A549 (cell line): ENCODE results near the gene ARHGAP30. TPM values are rescaled to one million over a fixed set of nuclear protein-coding genes. Genes with fewer than 3 reads are reported as not detected.

ENCODE experiments used
- ATAC-seq, 2 experiments: fragments of 200-7000 bp in 1 of 2; fragments of >200 bp in 1 of 2; cut with Nextera tagmentation in 1 of 2; cut with Tn5 transposase in 1 of 2; 3 replicates each; pipeline versions ENCODE4 v1.8.0 to v1.9.1; 2018 to 2020; ENCODE audit warnings: mild to moderate bottlenecking in 1 of 2, moderate library complexity in 1 of 2
- CTCF ChIA-PET: fragments of 300-600 bp; sonication (Branson Sonifier 250); formaldehyde crosslinking; extraction: SDS; loops from one replicate; lab custom pipeline; 2021; ENCODE audit warnings: antibody characterized with exemption, inconsistent platforms; lab: Yijun Ruan, JAX
- POLR2A ChIA-PET: fragments of 350-600 bp; formaldehyde crosslinking; extraction: SDS; loops from one replicate; lab custom pipeline; 2021; ENCODE audit warnings: antibody characterized with exemption, inconsistent platforms; lab: Yijun Ruan, JAX
- DNase-seq, 2 experiments: peaks; one replicate each; pipeline versions ENCODE4 v3.0.0 to v3.0.0-alpha.2; 2011 to 2016; ENCODE audit warnings: low read depth in 1 of 2, low spot score in 1 of 2
- FAIRE-seq: peaks from 2 replicates; lab custom pipeline; 2011; peaks lifted over from hg19 to GRCh38; lab: Jason Lieb, UNC
- H3K27ac ChIP-seq, 2 experiments: fragments of >200 bp; sonication (Bioruptor Twin); formaldehyde crosslinking; 3 replicates each; pipeline ENCODE4 v1.5.1; 2016 to 2017
- H3K4me1 ChIP-seq: fragments of >200 bp; sonication (Bioruptor Twin); formaldehyde crosslinking; 3 replicates; pipeline ENCODE4 v1.6.1; 2016
- H3K4me2 ChIP-seq: fragments of >200 bp; sonication (Bioruptor Twin); formaldehyde crosslinking; 3 replicates; pipeline ENCODE4 v1.6.1; 2016
- H3K4me3 ChIP-seq: fragments of >200 bp; sonication (Bioruptor Twin); formaldehyde crosslinking; 3 replicates; pipeline ENCODE4 v1.5.1; 2016
- H3K9me3 ChIP-seq: fragments of >200 bp; sonication (Bioruptor Twin); formaldehyde crosslinking; 3 replicates; pipeline ENCODE4 v1.6.1; 2016
- ATOH8 ChIP-seq: fragments of 250-450 bp; sonication (Bioruptor Pico); IDR thresholded peaks from 2 replicates; pipeline ENCODE4 v1.5.0; 2020; ENCODE audit warnings: low read depth, mild to moderate bottlenecking, moderate library complexity
- BHLHE40 ChIP-seq: IDR thresholded peaks from 2 replicates; pipeline ENCODE4 v1.6.1; 2012; ENCODE audit warnings: low read depth, low read length, inconsistent platforms
- CHD2 ChIP-seq: fragments of 150-350 bp; IDR thresholded peaks from 2 replicates; pipeline ENCODE4 v1.6.1; 2014; ENCODE audit warnings: low read length; ENCODE audit not compliant: partially characterized antibody
- E2F6 ChIP-seq: IDR thresholded peaks from 2 replicates; pipeline ENCODE4 v1.6.1; 2012; ENCODE audit warnings: low read depth, borderline replicate concordance
- EHF ChIP-seq: fragments of 250-450 bp; sonication (Bioruptor Pico); IDR thresholded peaks from 2 replicates; pipeline ENCODE4 v1.5.0; 2020; ENCODE audit warnings: mild to moderate bottlenecking
- FOSL2 ChIP-seq, 2 experiments: fragments of 450-650 bp in 1 of 2; fragments of >200 bp in 1 of 2; sonication (Bioruptor Twin) in 1 of 2; formaldehyde crosslinking; IDR thresholded peaks; 2 replicates each; pipeline versions ENCODE4 v1.5.0 to v1.6.1; 2016 to 2020; ENCODE audit warnings: mild to moderate bottlenecking in 1 of 2, moderate library complexity in 1 of 2
- HOXB13 ChIP-seq: fragments of 250-450 bp; sonication (Bioruptor Pico); IDR thresholded peaks from 2 replicates; pipeline ENCODE4 v1.5.0; 2020; ENCODE audit warnings: low read depth, mild to moderate bottlenecking, moderate library complexity
- JUNB ChIP-seq: fragments of >200 bp; sonication (Bioruptor Twin); formaldehyde crosslinking; IDR thresholded peaks from 2 replicates; pipeline ENCODE4 v1.6.1; 2016
- MAX ChIP-seq: IDR thresholded peaks from 2 replicates; pipeline ENCODE4 v1.6.1; 2012
- MYC ChIP-seq: IDR thresholded peaks from 2 replicates; pipeline ENCODE4 v1.6.1; 2012; ENCODE audit warnings: mild to moderate bottlenecking, inconsistent platforms, low read length, improper control_type of control experiment, borderline replicate concordance
- NFE2L2 ChIP-seq: fragments of 150-350 bp; conservative IDR thresholded peaks from 2 replicates; pipeline ENCODE4 v1.6.1; 2014; ENCODE audit warnings: low read length
- NR3C1 ChIP-seq: fragments of >200 bp; sonication (Bioruptor Twin); formaldehyde crosslinking; IDR thresholded peaks from 3 replicates; pipeline ENCODE4 v1.6.1; 2017
- PHF8 ChIP-seq: fragments of 200-600 bp; sonication (generic); IDR thresholded peaks from 2 replicates; pipeline ENCODE4 v1.6.1; 2016; ENCODE audit warnings: low read depth, mild to moderate bottlenecking, antibody characterized with exemption, moderate library complexity, borderline replicate concordance
- RARB ChIP-seq: fragments of 250-450 bp; sonication (Bioruptor Pico); IDR thresholded peaks from 2 replicates; pipeline ENCODE4 v1.8.0; 2021; ENCODE audit warnings: mild to moderate bottlenecking, moderate library complexity
- RCOR1 ChIP-seq: fragments of 150-350 bp; IDR thresholded peaks from 2 replicates; pipeline ENCODE4 v1.6.1; 2014; ENCODE audit warnings: antibody characterized with exemption, low read length, low read depth
- REST ChIP-seq: fragments of 200-600 bp; sonication (generic); IDR thresholded peaks from 2 replicates; pipeline ENCODE4 v1.6.1; 2016; ENCODE audit warnings: antibody characterized with exemption, mild to moderate bottlenecking, moderate library complexity
- RFX5 ChIP-seq: fragments of 450-650 bp; IDR thresholded peaks from 2 replicates; pipeline ENCODE4 v1.7.1; 2014; ENCODE audit warnings: antibody characterized with exemption, mild to moderate bottlenecking, moderate library complexity
- RNF2 ChIP-seq: fragments of 200-600 bp; sonication (generic); IDR thresholded peaks from 2 replicates; pipeline ENCODE4 v1.6.1; 2016; ENCODE audit warnings: low read depth, mild to moderate bottlenecking, antibody characterized with exemption, moderate library complexity, borderline replicate concordance
- TP53 ChIP-seq: fragments of 250-450 bp; sonication (Bioruptor Pico); IDR thresholded peaks from 2 replicates; pipeline ENCODE4 v1.5.0; 2021; ENCODE audit warnings: mild to moderate bottlenecking, moderate library complexity
- WGBS: methylation state at CpG from one replicate; pipeline ENCODE4 v1.1.6; 2017; ENCODE audit errors: missing lambda C conversion rate; 5-methylcytosine and 5-hydroxymethylcytosine counted together
- polyA plus RNA-seq, 4 experiments: library from polyadenylated mRNA; depleted of rRNA in 3 of 4; stranded (reverse); fragments of >200 nt; fragmentation: RNase III in 1 of 4; extraction: RNeasy Plus Mini Kit Qiagen cat#74134 plus additional on column Dnase treatment in 1 of 4; gene quantifications; 2 replicates in 3 of 4; 3 replicates in 1 of 4; pipeline ENCODE4 v1.2.3, GENCODE V29; 2011 to 2017
- TF ChIP-seq, protein P1 (sequence below): fragments of 150-350 bp; IDR thresholded peaks from 2 replicates; pipeline ENCODE4 v1.6.1; 2014; ENCODE audit warnings: low read depth, mild to moderate bottlenecking, low read length

ARHGAP30 gene
- polyA plus RNA-seq, 2 of the 4 experiments (the other 2 are of a cell fraction): 0.06 to 0.13 TPM

DNA sequence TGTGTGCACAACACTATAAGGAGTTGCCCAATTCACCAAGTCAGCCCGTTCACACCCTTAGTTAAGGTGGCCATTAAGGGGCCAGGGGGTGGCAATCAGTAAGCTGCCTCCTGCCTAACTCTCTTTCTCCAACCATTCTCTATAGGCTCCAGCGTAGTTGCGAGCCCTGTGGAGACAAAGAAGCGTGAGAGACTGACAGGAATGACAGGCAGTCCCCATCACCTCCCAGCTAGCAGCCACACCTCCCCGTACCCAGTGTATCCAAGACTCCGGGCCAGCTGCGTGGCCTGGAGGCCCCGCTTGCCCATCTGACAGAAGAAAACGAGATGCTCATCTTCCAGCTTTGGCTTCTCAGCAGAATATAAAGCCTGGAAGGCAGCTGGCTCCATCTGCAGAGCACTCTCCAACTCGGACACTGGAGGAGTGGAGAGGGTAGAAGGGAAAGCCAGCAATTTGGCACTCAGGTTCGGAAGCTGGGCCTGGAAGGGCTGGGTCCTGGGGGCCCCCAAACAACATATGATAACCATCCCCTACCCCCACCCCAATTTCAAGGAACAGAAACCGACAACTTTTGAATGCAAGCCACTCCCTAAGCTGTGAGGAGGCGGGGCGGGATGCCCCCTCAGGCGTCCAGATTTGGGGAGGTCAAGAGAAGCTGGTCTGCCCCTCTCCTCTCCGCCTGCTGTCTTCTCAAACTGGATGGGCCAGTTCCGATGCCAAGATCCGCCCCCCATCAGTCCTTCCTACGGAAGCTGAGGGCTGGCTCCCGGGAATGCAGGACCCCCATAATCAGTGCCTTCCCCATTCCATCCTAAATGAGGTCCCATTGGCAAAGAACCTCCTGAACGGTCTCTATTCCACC lies 31.8 kb downstream of the ARHGAP30 start:
- ATAC-seq: no peak
- TF ChIP-seq HOXB13 (CRISPR knock-in tag): no peak
- TF ChIP-seq MYC: no peak
- TF ChIP-seq MAX: no peak
- TF ChIP-seq REST: no peak
- TF ChIP-seq RARB: no peak
- TF ChIP-seq E2F6: no peak
- no peak for TF ChIP-seq BHLHE40
- TF ChIP-seq NR3C1: no peak
- TF ChIP-seq ATOH8 (CRISPR knock-in tag): no peak
- TF ChIP-seq FOSL2 (IDR thresholded peaks at IDR 0.05): no peak
- no peak for TF ChIP-seq FOSL2 (CRISPR knock-in tag; IDR thresholded peaks at IDR 0.05)
- TF ChIP-seq EHF (CRISPR knock-in tag): no peak
- no peak for TF ChIP-seq CHD2
- TF ChIP-seq TP53: no peak
- TF ChIP-seq RFX5: no peak
- no peak for TF ChIP-seq JUNB
- TF ChIP-seq PHF8: no peak
- no peaks in the 10 kb centered on the region for H3K9me3 ChIP-seq
- H3K4me3 ChIP-seq: no peak overlapping the region
- 86% methylated on average over 21 of the region's 21 CpGs for WGBS
- H3K4me1 ChIP-seq: no peaks in the 10 kb centered on the region
- POLR2A ChIA-PET: interaction anchor here (1.3 kb wide), 1 partner anchor 17 kb away, joined by 5 read pairs; the partner anchor contains the start of gene F11R
- FAIRE-seq: no peak
- DNase-seq: no peak
- H3K27ac ChIP-seq: no peak overlapping the region
- no peak overlapping the region for H3K4me2 ChIP-seq
- CTCF ChIA-PET: interaction anchor here (0.5 to 2.0 kb wide), 6 partner anchors 33 to 234 kb away, joined by 3 to 10 read pairs (median 3); partner anchors contain the start of gene KLHDC9

DNA sequence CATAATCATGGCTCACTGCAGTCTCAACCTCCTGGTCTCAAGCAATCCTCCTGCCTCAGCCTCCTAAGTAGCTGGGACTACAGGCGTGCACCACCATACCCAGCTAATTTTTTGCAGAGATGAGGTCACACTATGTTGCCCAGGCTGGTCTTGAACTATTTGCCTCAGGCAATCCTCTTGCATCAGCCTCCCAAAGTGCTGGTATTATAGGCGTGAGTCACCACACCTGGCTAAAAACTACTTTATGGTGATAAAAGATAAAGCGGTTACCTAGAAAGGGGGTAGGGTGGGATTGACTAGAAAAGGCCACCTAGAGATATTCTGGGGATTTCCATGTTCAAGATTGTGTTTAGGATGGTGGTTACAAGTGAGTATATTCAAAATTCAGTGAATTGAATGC lies 35.9 kb downstream of the ARHGAP30 start:
- Histone ChIP-seq H3K4me1 (no peaks in the 10 kb centered on the region), H3K4me2 (no peak overlapping the region)
- ATAC-seq: no peak
- WGBS: 80% methylated on average over 3 of the region's 3 CpGs
- TF ChIP-seq HOXB13 (CRISPR knock-in tag) (no peak), NFE2L2 (no peak), MAX (no peak), RNF2 (no peak), RCOR1 (no peak)
- TF ChIP-seq, protein P1, sequence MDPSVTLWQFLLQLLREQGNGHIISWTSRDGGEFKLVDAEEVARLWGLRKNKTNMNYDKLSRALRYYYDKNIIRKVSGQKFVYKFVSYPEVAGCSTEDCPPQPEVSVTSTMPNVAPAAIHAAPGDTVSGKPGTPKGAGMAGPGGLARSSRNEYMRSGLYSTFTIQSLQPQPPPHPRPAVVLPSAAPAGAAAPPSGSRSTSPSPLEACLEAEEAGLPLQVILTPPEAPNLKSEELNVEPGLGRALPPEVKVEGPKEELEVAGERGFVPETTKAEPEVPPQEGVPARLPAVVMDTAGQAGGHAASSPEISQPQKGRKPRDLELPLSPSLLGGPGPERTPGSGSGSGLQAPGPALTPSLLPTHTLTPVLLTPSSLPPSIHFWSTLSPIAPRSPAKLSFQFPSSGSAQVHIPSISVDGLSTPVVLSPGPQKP: no peak
- TF ChIP-seq, all 56 proteins: peak for 0
- DNase-seq (no peak), FAIRE-seq (no peak)
- Histone ChIP-seq H3K27ac (no peak overlapping the region), H3K4me3 (no peak overlapping the region), H3K9me3 (no peaks in the 10 kb centered on the region)
- POLR2A ChIA-PET: interaction anchor here (0.6 to 0.7 kb wide), 2 partner anchors 15 to 318 kb away, joined by 4 to 6 read pairs; no protein-coding TSS in a partner anchor
- CTCF ChIA-PET: interaction anchor here (0.7 to 3.2 kb wide), 3 partner anchors 8 to 64 kb away, joined by 5 to 11 read pairs (median 9); partner anchors contain the start of gene KLHDC9
